Placental pericyte (primary cell): ENCODE measurements around the gene SLC15A4. TPM values are rescaled to one million over a fixed set of nuclear protein-coding genes. Genes with fewer than 3 reads are reported as not detected.

Source experiments
- total RNA-seq: library from RNA; depleted of rRNA; stranded (reverse); fragments of >200 nt; gene quantifications from 2 replicates; pipeline ENCODE4 v1.2.3, GENCODE V29; 2012

The SLC15A4 gene
- 37.4 and 56.0 TPM in 2 replicates for total RNA-seq

GRCh38 chr12:128823916-128824839 lies at the start of gene SLC15A4:
TSS of gene SLC15A4 (minus strand) at chr12:128823958. CDS start at chr12:128823943, 15 bp downstream.

GRCh38 chr12:128852885-128853599 lies 29.3 kb upstream of the SLC15A4 start, which contains the start of gene GLT1D1:
TSS of gene GLT1D1 (plus strand) at chr12:128853478. CDS start at chr12:128853582, 104 bp downstream.

Other genes starting within 250 kb of the SLC15A4 start
- gene GLT1D1, start 29.5 kb upstream of the SLC15A4 start, total RNA-seq: not detected in 2 replicates